Activated naive CD4-positive, alpha-beta T cell (primary cell): Measurements from ENCODE around the gene KPNA2.
A peak's percentile ranks its signal among the peaks of the same experiment; 100 is the strongest.
"Not testable (repeated sequence)": the region's sequence is repeated elsewhere in the genome, so short reads cannot be mapped to it uniquely, and the experiment has no call there.

Source experiments
- DNase-seq, 4 experiments: peaks; one replicate each; lab custom pipeline; 2025; lab: John Stamatoyannopoulos, UW

Gene KPNA2

GRCh38 chr17:68019675-68020408 is 15.7 kb upstream of the KPNA2 start:
- DNase-seq = peak; percentile 89 to 99 (median 97)

GRCh38 chr17:68020409-68020756 is 15.2 kb upstream of the KPNA2 start:
- no peak for DNase-seq

- not testable (repeated sequence) for DNase-seq
These were observed 14.7 kb upstream of the KPNA2 start for GRCh38 chr17:68020791-68021190.

- no peak for DNase-seq
These were observed 13.6 kb upstream of the KPNA2 start for GRCh38 chr17:68021963-68022362.

- DNase-seq = not testable (repeated sequence)
These were observed 13.0 kb upstream of the KPNA2 start for GRCh38 chr17:68022547-68022946.

GRCh38 chr17:68029512-68030215 is 5.9 kb upstream of the KPNA2 start:
- no peak for DNase-seq

GRCh38 chr17:68033636-68034451 is 1.7 kb upstream of the KPNA2 start:
- DNase-seq = no peak

- DNase-seq = no peak
These were observed 1.1 kb upstream of the KPNA2 start for GRCh38 chr17:68034452-68034776.

GRCh38 chr17:68035131-68035522 is 408 bp upstream of the KPNA2 start:
- DNase-seq = peak; percentile 68 to 83 (median 81)

GRCh38 chr17:68036304-68037147 is 991 bp downstream of the KPNA2 start:
- no peak for DNase-seq

GRCh38 chr17:68047153-68047846 is 11.8 kb downstream of the KPNA2 start:
- no peak for DNase-seq

GRCh38 chr17:68047890-68048542 is 12.5 kb downstream of the KPNA2 start:
- not testable (repeated sequence) for DNase-seq

- no peak for DNase-seq
These were observed 13.5 kb downstream of the KPNA2 start for GRCh38 chr17:68048996-68049395.

- not testable (repeated sequence) for DNase-seq
These were observed 14.4 kb downstream of the KPNA2 start for GRCh38 chr17:68049812-68050437.

- not testable (repeated sequence) for DNase-seq
These were observed 16.1 kb downstream of the KPNA2 start for GRCh38 chr17:68051321-68052312.

- no peak for DNase-seq
These were observed 17.3 kb downstream of the KPNA2 start for GRCh38 chr17:68052810-68053209.

GRCh38 chr17:68053231-68054013 is 17.9 kb downstream of the KPNA2 start:
- DNase-seq = no peak

- no peak for DNase-seq
These were observed 18.9 kb downstream of the KPNA2 start for GRCh38 chr17:68054296-68054900.
